ENCODE data around the gene CPED1. TPM values are rescaled to one million over a fixed set of nuclear protein-coding genes. Genes with fewer than 3 reads are reported as not detected.

The CPED1 gene
- total RNA-seq, 4 donors from 2014 or later = 1.9 to 4.4 (median 3.7) TPM

GRCh38 chr7:121011401-121011800, 22.9 kb downstream of the CPED1 start:
- WGBS, 2 donors = 68 to 72% methylated on average over 1 of the region's 1 CpG
- TF ChIP-seq POLR2A (IDR thresholded peaks at IDR 0.05) = no peak
- no peak for TF ChIP-seq CTCF (IDR thresholded peaks at IDR 0.05)
- DNase-seq (ENCODE audit: low spot score in 2 of 2) = no peak
- H3K4me3 ChIP-seq (ENCODE audit: low read depth, poor library complexity, severe bottlenecking) = no peak overlapping the region
- intact Hi-C loops (cut with DNase I; ENCODE audit: low total_unique reads) = no loop called here

GRCh38 chr7:121012170-121012874, 23.8 kb downstream of the CPED1 start:
- intact Hi-C loops (cut with DNase I; ENCODE audit: low total_unique reads) = no loop called here
- WGBS, 2 donors = 83 to 90% methylated on average over 6 of the region's 6 CpGs
- DNase-seq (ENCODE audit: low spot score in 2 of 2) = no peak
- no peak overlapping the region for H3K4me3 ChIP-seq (ENCODE audit: low read depth, poor library complexity, severe bottlenecking)
- TF ChIP-seq POLR2A (IDR thresholded peaks at IDR 0.05) (no peak), CTCF (IDR thresholded peaks at IDR 0.05) (no peak)

GRCh38 chr7:121012919-121013318, 24.4 kb downstream of the CPED1 start:
- WGBS, 2 donors = 72 to 80% methylated on average over 2 of the region's 2 CpGs
- intact Hi-C loops (cut with DNase I; ENCODE audit: low total_unique reads) = no loop called here
- no peak overlapping the region for H3K4me3 ChIP-seq (ENCODE audit: low read depth, poor library complexity, severe bottlenecking)
- DNase-seq (ENCODE audit: low spot score in 2 of 2) = no peak
- TF ChIP-seq POLR2A (IDR thresholded peaks at IDR 0.05) (no peak), CTCF (IDR thresholded peaks at IDR 0.05) (no peak)

DNA sequence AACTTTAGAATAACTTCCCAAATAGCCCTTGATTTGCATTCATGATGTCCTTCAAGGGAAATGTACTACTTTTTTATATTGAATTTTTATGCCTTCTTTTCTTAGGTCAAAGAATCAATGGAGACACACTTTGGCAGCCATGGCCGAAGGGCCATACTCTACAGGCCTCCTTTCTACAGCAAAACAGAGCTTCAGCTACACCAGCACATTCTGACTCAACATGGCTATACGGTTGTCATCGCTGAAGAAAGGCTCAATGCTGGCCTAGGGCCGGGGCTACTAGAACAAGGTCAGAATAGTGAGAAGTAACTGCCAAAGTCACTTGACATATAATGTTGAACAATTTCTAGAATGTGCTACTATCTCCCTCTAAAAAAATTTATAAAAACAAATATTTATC, 27.0 kb downstream of the CPED1 start:
- TF ChIP-seq POLR2A (IDR thresholded peaks at IDR 0.05) (no peak), CTCF (IDR thresholded peaks at IDR 0.05) (no peak)
- intact Hi-C loops (cut with DNase I; ENCODE audit: low total_unique reads) = no loop called here
- DNase-seq (ENCODE audit: low spot score in 2 of 2) = no peak
- 89 to 93% methylated on average over 4 of the region's 4 CpGs for WGBS, 2 donors
- no peak overlapping the region for H3K4me3 ChIP-seq (ENCODE audit: low read depth, poor library complexity, severe bottlenecking)

DNA sequence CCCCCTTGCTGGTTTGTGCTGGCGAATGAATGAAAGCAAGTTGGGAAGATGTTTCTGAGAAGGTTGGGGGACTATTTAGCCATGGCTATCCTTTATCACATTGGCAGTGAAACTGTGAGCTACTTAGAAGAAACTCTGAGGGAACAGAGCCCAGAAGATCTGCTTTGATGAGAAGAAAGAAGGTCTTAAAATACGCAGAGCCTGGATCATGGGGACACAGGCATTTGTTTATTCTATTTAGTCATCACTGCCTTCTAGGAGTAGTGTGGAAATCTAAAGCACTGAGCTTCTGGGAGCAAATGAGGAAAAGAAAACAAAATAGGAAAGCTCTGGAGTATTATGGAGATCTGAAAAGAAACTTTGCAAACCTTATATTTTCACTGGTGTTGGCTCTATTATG, 28.5 kb downstream of the CPED1 start:
- WGBS, 2 donors = 84 to 88% methylated on average over 2 of the region's 2 CpGs
- intact Hi-C loops (cut with DNase I; ENCODE audit: low total_unique reads) = no loop called here
- TF ChIP-seq CTCF (IDR thresholded peaks at IDR 0.05) (no peak), POLR2A (IDR thresholded peaks at IDR 0.05) (no peak)
- DNase-seq (ENCODE audit: low spot score in 2 of 2) = no peak
- H3K4me3 ChIP-seq (ENCODE audit: low read depth, poor library complexity, severe bottlenecking) = no peak overlapping the region

GRCh38 chr7:121017586-121017985, 29.1 kb downstream of the CPED1 start:
- no peak for DNase-seq (ENCODE audit: low spot score in 2 of 2)
- TF ChIP-seq CTCF (IDR thresholded peaks at IDR 0.05) = no peak
- no peak for TF ChIP-seq POLR2A (IDR thresholded peaks at IDR 0.05)
- WGBS, 2 donors = 67 to 88% methylated on average over 1 of the region's 1 CpG
- intact Hi-C loops (cut with DNase I; ENCODE audit: low total_unique reads) = no loop called here
- no peak overlapping the region for H3K4me3 ChIP-seq (ENCODE audit: low read depth, poor library complexity, severe bottlenecking)
